Measurements from ENCODE around the gene APAF1. TPM values are rescaled to one million over a fixed set of nuclear protein-coding genes. Genes with fewer than 3 reads are reported as not detected.

APAF1 gene
- total RNA-seq, 6 experiments from 2014 or later, result 19.0 to 23.6 (median 21.2) TPM

DNA sequence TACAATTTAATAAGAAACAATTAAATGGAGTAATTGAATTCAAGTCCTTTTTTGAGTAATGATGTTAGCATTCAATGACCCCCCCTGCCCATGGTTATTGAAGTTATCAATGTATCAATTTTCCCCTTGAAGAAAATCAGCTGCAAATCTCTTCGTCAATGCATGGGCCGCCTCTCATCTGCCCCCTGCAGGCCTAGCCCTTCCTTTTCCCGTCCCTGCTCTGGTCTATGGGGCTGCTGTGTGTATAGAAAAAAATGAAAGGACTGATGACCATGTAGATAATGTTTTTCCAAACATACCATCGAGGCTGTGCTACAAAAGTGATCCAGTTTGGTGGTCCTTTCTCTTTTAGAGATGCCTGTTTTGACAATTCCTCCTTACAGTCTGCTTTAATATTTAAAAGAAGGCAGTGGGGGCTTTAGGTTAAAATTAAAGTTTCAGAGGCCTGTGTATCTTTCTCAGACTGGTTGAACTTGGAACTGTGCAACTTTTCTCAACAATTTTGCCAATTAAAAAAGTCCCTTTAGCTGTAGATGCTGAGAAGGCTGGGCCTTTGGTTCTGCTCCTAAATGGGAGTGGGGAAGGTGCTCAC lies 98.4 kb downstream of the APAF1 start:
- Mint-ChIP-seq H3K36me3 (ENCODE audit: low read depth) (peaks cover 11% of the 10 kb centered on the region), H3K4me3 (no peak overlapping the region; the same call in 1 of the 2 replicates), H3K9me3 (peaks cover 8% of the 10 kb centered on the region), H3K27ac (no peak overlapping the region), H3K27me3 (ENCODE audit: insufficient read depth) (peaks cover 1% of the 10 kb centered on the region; the same call in 1 of the 2 replicates), H3K4me1 (ENCODE audit: low read depth) (peaks cover 20% of the 10 kb centered on the region)
- TF ChIP-seq, protein P1, sequence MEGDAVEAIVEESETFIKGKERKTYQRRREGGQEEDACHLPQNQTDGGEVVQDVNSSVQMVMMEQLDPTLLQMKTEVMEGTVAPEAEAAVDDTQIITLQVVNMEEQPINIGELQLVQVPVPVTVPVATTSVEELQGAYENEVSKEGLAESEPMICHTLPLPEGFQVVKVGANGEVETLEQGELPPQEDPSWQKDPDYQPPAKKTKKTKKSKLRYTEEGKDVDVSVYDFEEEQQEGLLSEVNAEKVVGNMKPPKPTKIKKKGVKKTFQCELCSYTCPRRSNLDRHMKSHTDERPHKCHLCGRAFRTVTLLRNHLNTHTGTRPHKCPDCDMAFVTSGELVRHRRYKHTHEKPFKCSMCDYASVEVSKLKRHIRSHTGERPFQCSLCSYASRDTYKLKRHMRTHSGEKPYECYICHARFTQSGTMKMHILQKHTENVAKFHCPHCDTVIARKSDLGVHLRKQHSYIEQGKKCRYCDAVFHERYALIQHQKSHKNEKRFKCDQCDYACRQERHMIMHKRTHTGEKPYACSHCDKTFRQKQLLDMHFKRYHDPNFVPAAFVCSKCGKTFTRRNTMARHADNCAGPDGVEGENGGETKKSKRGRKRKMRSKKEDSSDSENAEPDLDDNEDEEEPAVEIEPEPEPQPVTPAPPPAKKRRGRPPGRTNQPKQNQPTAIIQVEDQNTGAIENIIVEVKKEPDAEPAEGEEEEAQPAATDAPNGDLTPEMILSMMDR (IDR thresholded peaks at IDR 0.05), result peak; percentile 41
- DNase-seq, result no peak

DNA sequence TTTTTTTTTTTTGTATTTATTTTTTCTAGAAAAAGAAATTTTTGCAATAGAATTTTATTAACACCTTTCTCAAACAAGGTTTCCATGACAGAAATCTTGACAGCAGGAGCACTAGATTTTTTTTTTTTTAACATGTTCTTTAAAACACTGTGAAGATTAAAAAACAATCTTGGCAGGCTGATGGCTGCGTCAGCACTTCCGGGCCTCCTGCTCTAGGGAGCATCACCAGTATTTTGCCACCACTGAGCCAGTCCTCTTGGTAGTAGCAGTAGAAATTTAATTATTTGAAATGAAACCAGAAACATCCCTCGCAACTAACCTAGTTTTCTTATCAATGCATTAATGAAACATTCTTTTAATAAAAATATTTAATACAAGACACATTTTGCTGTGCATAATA lies 99.6 kb downstream of the APAF1 start:
- H3K9me3 Mint-ChIP-seq, result peaks cover 8% of the 10 kb centered on the region
- TF ChIP-seq, protein P1 (IDR thresholded peaks at IDR 0.05), result no peak
- H3K27me3 Mint-ChIP-seq (ENCODE audit: insufficient read depth), result peaks cover 1% of the 10 kb centered on the region; the same call in 1 of the 2 replicates
- peaks cover 11% of the 10 kb centered on the region for H3K36me3 Mint-ChIP-seq (ENCODE audit: low read depth)
- no peak overlapping the region for H3K27ac Mint-ChIP-seq
- H3K4me3 Mint-ChIP-seq, result no peak overlapping the region
- no peak for DNase-seq
- H3K4me1 Mint-ChIP-seq (ENCODE audit: low read depth), result peaks cover 20% of the 10 kb centered on the region

DNA sequence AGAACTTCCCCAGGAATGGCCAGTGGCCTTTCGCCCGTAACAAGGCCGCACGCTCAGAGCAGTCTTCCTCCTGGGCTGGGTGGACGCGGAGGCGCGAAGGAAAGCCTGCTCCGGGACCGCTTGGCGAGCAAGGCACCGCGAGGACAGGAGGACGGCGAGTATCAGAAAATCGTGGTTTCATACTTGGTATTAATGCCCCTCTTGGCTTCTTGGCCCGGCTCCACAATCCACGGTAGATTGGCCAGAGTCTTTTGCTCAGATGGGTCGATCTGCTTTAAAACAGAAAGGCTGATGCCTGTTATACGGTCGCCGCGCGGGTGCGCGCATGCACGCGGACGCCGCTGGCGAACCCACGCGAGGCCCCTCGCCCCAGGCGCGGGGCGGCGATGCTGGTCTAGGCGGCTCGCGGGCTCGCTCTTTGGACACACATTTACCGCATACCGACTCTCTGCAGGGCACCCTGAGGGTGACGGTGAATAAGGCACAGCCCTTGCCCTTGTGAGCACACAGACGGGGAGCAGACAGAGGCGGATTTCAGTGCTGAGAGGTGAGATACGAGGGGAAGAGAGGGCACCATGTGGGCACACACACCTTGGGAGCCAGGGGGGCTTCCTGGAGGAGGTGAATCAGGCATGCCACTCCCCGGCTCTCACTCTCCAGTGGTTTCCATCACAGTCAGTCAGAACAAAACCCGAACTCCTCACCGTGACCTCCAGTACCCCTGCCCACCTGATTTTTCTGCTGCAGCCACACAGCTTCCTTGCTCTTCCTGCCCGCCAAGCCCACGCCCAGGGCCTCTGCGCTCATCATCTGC lies 100.7 kb downstream of the APAF1 start:
- peaks cover 8% of the 10 kb centered on the region for H3K9me3 Mint-ChIP-seq
- H3K4me1 Mint-ChIP-seq (ENCODE audit: low read depth), result peaks cover 27% of the 10 kb centered on the region
- no peak overlapping the region for H3K27ac Mint-ChIP-seq
- H3K36me3 Mint-ChIP-seq (ENCODE audit: low read depth), result peaks cover 8% of the 10 kb centered on the region
- TF ChIP-seq, protein P1 (IDR thresholded peaks at IDR 0.05), result no peak
- peak overlapping the region; percentile 75 for H3K4me3 Mint-ChIP-seq
- DNase-seq, result no peak
- H3K27me3 Mint-ChIP-seq (ENCODE audit: insufficient read depth), result peaks cover 5% of the 10 kb centered on the region

DNA sequence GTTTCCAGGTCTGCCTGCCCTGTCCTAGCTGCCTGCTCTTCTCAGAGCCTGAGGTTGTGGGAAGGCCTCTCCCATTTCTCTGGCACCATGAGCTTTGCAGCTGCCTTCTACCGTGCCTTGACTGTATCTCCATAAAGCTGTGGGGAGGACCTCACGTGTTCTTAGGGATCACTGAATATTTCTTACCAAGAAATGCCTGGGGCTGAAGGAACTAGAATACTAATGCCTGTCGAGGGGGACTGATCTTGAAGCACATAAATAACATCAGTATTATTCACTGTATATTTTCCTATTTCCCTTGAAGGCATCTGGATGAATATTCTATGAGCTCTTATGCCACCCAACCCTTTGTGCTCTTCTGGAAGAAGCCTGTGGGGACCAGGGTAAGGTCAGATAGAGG lies 103.4 kb downstream of the APAF1 start:
- H3K9me3 Mint-ChIP-seq, result no peaks in the 10 kb centered on the region
- DNase-seq, result no peak
- no peak overlapping the region for H3K27ac Mint-ChIP-seq
- peaks cover 5% of the 10 kb centered on the region for H3K27me3 Mint-ChIP-seq (ENCODE audit: insufficient read depth)
- H3K4me1 Mint-ChIP-seq (ENCODE audit: low read depth), result peaks cover 37% of the 10 kb centered on the region
- H3K4me3 Mint-ChIP-seq, result no peak overlapping the region
- no peaks in the 10 kb centered on the region for H3K36me3 Mint-ChIP-seq (ENCODE audit: low read depth)
- TF ChIP-seq, protein P1 (IDR thresholded peaks at IDR 0.05), result no peak

DNA sequence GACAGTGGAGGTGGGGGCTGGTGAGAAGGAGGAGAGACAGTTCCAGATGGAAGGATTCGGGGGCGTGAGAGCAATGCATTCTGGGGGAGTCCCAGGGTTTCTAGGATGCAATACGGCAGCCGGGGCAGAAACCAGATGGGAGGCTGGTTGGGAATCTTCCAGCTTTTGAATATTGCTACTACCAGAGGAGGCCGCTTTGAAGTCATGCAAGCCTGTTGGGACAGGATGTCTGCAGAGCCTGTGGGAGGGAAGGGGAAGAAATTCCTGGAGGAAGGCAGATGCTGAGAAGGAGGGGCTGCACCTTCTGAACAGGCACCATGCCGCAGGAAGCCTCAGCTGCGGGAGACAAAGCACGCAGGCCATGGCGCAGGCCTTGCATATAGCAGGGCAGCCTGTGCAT lies 105.4 kb downstream of the APAF1 start:
- Mint-ChIP-seq H3K4me3 (no peak overlapping the region), H3K27me3 (ENCODE audit: insufficient read depth) (peaks cover 5% of the 10 kb centered on the region), H3K27ac (no peak overlapping the region), H3K36me3 (ENCODE audit: low read depth) (peaks cover under 1% of the 10 kb centered on the region; the same call in 1 of the 2 replicates), H3K9me3 (no peaks in the 10 kb centered on the region), H3K4me1 (ENCODE audit: low read depth) (peaks cover 58% of the 10 kb centered on the region)
- TF ChIP-seq, protein P1 (IDR thresholded peaks at IDR 0.05), result no peak
- DNase-seq, result no peak

Data from HFFc6 (cell line).